DMS53 treated with DMSO at 0.1 percent for 48 hours (cell line): ENCODE measurements around the gene MAD2L1BP.
"Not testable (repeated sequence)": the region's sequence is repeated elsewhere in the genome, so short reads cannot be mapped to it uniquely, and the experiment has no call there.

Source experiments
- DNase-seq: peaks from one replicate; lab custom pipeline; 2025; ENCODE audit not compliant: unreplicated experiment; lab: John Stamatoyannopoulos, UW

The MAD2L1BP gene

DNA sequence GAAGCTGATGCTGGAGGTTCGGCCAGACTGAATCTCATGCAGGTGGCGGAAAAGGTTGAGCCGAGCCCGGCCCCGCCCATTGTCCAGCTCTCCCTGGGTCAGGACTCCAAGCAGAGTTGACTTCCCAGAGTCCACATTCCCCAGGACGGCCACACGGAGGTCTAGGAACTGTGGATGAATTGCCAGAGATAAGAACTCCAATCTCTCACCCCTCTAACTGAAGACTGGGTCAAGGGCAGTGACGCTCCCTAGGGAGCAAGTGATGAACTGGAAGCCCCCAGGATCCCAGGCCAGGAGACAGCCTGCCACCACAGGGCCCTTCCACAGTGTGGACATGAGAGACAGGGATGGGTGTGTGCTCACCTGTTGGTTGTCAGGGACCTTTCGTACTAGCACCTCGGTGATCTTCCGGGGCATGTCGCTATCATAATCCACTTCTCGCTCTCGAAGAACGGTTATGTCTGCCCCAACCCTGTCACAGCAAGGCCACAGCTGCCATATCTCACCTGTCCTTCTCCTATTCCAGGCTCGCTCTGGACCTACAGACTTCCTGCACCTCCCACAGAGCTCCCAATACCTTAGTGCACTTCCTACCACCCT is 10.1 kb upstream of the MAD2L1BP start:
- no peak for DNase-seq

DNA sequence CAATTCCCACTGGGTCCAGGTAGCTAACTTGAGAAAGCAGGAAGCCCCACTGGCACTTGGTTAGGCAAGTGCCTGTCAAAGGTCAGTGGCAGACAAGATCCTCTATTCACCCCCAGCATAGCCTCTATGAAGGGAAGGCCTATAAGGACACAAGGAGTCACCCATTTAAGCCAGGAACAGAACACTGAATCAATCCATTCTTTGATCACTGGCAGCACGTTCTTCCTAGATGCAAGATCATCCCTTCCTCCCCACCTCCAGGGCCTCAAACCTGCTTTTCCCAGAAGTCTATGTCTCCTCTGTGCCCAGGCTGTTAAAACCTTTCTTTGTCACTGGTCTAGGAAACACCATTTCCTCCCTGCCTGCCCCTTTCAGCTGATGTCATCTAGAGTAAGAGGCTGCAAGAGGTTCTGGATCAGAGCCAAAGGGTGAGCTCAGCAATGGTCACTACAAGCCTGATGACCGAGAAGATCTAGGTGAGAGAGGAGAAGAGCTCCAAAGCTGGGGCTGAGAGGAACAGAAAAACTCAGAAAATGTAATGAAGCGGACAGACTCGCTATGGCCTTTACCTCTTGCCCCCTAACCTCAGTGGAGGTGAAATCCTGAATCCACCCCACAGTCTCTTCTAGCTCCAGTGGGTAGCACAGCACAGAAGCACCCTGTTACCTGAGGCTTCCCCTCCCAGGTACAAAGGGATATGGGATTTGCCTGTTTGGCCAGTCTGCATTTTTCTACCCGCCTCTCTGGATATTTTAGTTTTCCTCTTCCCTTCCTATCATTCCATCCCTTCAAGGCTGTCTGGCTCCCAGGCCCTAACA is 8.4 kb upstream of the MAD2L1BP start:
- DNase-seq: peak; percentile 96

DNA sequence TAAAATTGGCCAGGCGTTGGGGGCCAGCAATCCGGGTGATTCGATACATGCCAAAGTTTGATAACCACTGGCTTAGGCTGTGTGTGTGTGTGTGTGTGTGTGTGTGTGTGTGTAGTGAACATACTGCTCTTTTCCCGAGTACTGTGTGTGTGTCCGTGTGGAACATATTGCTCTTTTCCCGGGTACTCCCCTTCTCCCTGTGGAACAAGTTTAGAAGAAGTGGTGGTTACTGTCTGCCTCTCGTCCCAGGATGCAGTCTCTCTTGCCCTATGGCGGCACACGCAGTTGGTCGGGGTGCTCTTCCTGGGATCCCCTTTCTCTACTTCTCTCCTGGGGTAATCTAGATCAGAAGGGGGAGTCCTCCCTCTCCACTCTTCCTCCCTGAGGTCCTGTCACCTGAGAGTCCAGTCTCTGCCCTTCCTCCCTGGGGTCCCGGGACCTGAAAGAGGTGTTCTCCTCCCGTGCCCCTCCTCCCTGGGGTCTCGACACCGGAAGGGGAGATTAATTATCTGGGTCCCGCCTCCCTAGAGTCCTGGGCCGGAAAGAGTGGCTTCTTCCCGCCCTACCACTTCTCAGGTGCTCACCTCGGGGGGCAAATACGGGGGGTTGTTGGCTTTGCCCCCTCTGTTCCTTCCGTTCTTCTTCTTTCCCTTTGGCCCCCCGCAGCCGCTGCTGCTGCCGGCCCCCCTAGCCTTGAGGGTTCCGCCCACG is 7.1 kb upstream of the MAD2L1BP start:
- DNase-seq: peak; percentile 38

GRCh38 chr6:43629104-43629504 is 6.5 kb upstream of the MAD2L1BP start, which contains the start of gene GTPBP2:
TSS of gene GTPBP2 (minus strand) at chr6:43629264. CDS start at chr6:43629162, 102 bp downstream.
- DNase-seq: peak; percentile 98

- peak; percentile 94 for DNase-seq
Measured at GRCh38 chr6:43629505-43630300, 5.9 kb upstream of the MAD2L1BP start.

- DNase-seq: no peak
Measured at GRCh38 chr6:43630980-43631619, 4.5 kb upstream of the MAD2L1BP start.

DNA sequence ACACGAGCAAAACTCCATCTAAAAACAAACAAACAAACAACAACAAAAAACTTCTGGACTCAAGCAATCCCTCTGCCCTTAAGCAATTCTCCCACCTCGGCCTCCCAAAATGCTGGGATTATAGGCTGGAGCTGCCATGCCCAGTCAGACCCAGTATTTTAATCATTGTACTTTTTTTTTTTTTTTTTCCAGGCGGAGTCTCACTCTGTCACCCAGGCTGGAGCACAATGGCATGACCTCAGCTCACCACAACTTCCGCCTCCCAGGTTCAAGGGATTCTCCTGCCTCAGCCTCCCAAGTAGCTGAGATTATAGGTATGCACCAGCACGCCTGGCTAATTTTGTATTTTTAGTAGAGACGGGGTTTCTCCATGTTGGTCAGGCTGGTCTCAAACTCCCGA is 2.6 kb upstream of the MAD2L1BP start:
- DNase-seq: not testable (repeated sequence)

GRCh38 chr6:43634702-43635303 is 837 bp upstream of the MAD2L1BP start:
- no peak for DNase-seq

DNA sequence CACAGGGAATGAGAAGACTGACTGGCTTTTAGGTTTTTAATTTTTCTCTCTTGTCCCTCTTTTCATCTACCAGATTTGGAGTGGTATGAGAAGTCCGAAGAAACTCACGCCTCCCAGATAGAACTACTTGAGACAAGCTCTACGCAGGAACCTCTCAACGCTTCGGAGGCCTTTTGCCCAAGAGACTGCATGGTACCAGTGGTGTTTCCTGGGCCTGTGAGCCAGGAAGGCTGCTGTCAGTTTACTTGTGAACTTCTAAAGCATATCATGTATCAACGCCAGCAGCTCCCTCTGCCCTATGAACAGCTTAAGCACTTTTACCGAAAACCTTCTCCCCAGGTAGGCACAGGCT is 644 bp downstream of the MAD2L1BP start:
- no peak for DNase-seq

GRCh38 chr6:43639984-43640800 is 4.6 kb downstream of the MAD2L1BP start:
- no peak for DNase-seq

GRCh38 chr6:43644940-43645612 is 9.4 kb downstream of the MAD2L1BP start, which contains the start of gene RSPH9:
TSS of gene RSPH9 (plus strand) at chr6:43645036. CDS start at chr6:43645099, 63 bp downstream.
- DNase-seq: peak; percentile 51

GRCh38 chr6:43645613-43645964 is 9.9 kb downstream of the MAD2L1BP start:
- DNase-seq: peak; percentile 51

GRCh38 chr6:43647613-43648012 is 12.0 kb downstream of the MAD2L1BP start:
- no peak for DNase-seq

DNA sequence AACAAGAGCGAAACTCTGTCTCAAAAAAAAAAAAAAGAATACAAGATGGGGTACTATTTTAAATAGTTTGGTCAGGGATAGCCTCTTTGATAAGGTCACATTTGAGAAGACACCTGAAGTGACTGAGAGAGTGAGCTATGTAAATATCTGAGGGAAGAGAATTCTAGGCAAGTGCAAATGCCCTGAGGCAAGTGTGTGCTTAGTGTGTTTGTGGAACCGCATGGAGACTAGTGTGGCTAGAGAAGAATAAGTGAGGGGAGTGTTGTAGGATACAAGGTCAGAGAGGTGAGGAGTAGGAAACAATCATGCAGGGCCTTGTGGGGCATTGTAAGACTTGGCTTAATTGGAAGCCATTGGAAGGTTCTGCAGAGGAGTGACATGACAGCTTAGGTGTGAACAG is 12.6 kb downstream of the MAD2L1BP start:
- no peak for DNase-seq

DNA sequence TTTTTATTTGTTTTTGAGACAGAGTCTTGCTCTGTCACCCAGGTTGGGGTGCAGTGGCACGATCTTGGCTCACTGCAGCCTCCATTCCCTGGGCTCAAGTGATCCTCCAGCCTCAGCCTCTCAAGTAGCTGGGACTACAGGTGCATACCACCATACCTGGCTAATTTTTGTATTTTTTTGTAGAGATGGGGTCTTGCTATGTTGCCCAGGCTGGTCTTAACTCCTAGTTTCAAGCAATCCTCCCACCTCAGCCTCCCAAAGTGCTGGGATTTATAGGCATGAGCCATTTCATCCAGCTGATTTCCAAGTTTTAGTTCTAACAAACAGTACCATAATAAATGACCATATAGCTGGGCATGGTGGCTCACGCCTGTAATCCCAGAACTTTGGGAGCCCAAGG is 17.2 kb downstream of the MAD2L1BP start:
- DNase-seq: not testable (repeated sequence)

DNA sequence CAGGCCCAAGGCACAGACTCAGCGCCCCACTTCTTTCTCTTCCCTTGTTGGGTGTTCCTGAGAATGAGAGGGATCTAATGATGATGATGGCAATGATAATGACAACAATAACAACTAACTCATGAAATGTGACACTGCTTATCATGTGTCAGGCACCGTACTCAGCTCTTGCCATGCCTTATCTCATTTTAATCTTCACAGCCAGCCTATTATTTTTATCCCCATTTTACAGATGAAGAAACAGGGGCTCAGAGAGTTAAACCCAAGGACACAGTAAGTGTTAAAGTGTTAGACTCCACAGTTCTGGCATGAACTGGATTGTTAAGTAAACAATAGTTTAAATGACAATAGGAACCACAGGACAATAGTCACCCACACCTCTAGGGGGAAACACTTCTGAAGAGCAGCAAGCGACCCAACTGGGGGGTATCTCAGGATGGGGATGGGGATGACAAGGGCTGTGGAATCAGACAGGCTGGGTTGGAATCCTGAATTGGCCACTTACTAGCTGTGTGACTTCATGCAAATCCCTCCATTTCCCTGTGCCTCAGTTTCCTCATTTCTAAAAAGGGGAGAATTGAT is 21.7 kb downstream of the MAD2L1BP start:
- no peak for DNase-seq

- no peak for DNase-seq
Measured at GRCh38 chr6:43658161-43658560, 22.5 kb downstream of the MAD2L1BP start.

DNA sequence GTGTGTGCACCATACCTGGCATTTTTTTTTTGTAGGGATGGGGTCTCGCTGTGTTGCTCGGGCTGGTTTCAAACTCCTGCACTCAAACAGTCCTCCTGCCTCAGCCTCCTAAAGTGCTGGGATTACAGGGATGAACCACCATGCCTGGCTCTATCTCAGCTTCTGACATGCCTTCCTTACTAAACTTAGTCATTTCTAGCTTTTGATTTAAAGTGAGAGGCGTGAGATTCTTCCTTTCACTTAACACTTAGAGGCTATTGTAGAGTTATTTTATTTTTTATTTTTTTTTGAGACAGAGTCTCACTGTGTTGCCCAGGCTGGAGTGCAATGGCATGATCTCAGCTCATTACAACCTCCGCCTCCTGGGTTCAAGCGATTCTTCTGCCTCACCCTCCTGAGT is 27.3 kb downstream of the MAD2L1BP start:
- DNase-seq: not testable (repeated sequence)
